GM12891 (cell line): Measurements from ENCODE around the gene ADAMTS3.
"Not testable (repeated sequence)": the region's sequence is repeated elsewhere in the genome, so short reads cannot be mapped to it uniquely, and the experiment has no call there.

ENCODE experiments used
- DNase-seq: peaks from one replicate; pipeline ENCODE4 v3.0.0; 2011; ENCODE audit warnings: low spot score; ENCODE audit not compliant: insufficient read length
- FAIRE-seq: peaks from 2 replicates; lab custom pipeline; 2011; peaks lifted over from hg19 to GRCh38; lab: Jason Lieb, UNC
- PAX5 ChIP-seq: IDR thresholded peaks from 2 replicates; pipeline ENCODE4 v1.6.1; 2011; ENCODE audit warnings: low read length, moderate library complexity, mild to moderate bottlenecking; ENCODE audit not compliant: insufficient read depth, severe bottlenecking
- POLR2A ChIP-seq: IDR thresholded peaks from 2 replicates; pipeline ENCODE4 v1.6.1; 2011; ENCODE audit warnings: low read depth, low read length, control low read depth
- POLR2AphosphoS5 ChIP-seq: IDR thresholded peaks from 2 replicates; pipeline ENCODE4 v1.6.1; 2011; ENCODE audit warnings: low read depth, low read length, control low read depth
- POU2F2 ChIP-seq: IDR thresholded peaks from 2 replicates; pipeline ENCODE4 v1.6.1; 2011; ENCODE audit warnings: low read depth, mild to moderate bottlenecking, control low read depth, low read length, moderate library complexity
- SPI1 ChIP-seq: IDR thresholded peaks from 2 replicates; pipeline ENCODE4 v1.6.1; 2011; ENCODE audit warnings: low read depth, low read length, control low read depth
- TAF1 ChIP-seq: IDR thresholded peaks from 2 replicates; pipeline ENCODE4 v1.6.1; 2011; ENCODE audit warnings: low read depth, low read length, control low read depth

ADAMTS3 gene

GRCh38 chr4:72448231-72448630 lies 120.8 kb downstream of the ADAMTS3 start:
- DNase-seq (no peak), FAIRE-seq (no peak)
- TF ChIP-seq PAX5 (no peak), TAF1 (no peak), POLR2A (no peak), POLR2AphosphoS5 (no peak), POU2F2 (no peak), SPI1 (no peak)

- DNase-seq (no peak), FAIRE-seq (no peak)
- TF ChIP-seq POLR2AphosphoS5 (no peak), POU2F2 (no peak)
Measured at GRCh38 chr4:72446353-72447055, 122.5 kb downstream of the ADAMTS3 start.

GRCh38 chr4:72444092-72444491 lies 124.9 kb downstream of the ADAMTS3 start:
- DNase-seq: no peak
- FAIRE-seq: no peak
- TF ChIP-seq POLR2AphosphoS5 (no peak), SPI1 (no peak), POU2F2 (no peak)

- no peak for FAIRE-seq
- no peak for DNase-seq
- TF ChIP-seq TAF1 (no peak), SPI1 (no peak), POU2F2 (no peak), POLR2AphosphoS5 (no peak), POLR2A (no peak), PAX5 (no peak)
Measured at GRCh38 chr4:72442715-72443114, 126.3 kb downstream of the ADAMTS3 start.

GRCh38 chr4:72442147-72442546 lies 126.9 kb downstream of the ADAMTS3 start:
- TF ChIP-seq POLR2AphosphoS5 (no peak), SPI1 (no peak), TAF1 (no peak), POLR2A (no peak), PAX5 (no peak), POU2F2 (no peak)
- DNase-seq (no peak), FAIRE-seq (no peak)

GRCh38 chr4:72440386-72440785 lies 128.6 kb downstream of the ADAMTS3 start:
- no peak for FAIRE-seq
- TF ChIP-seq POLR2A (no peak), SPI1 (no peak)
- no peak for DNase-seq

- FAIRE-seq (no peak), DNase-seq (no peak)
- TF ChIP-seq SPI1 (no peak), POU2F2 (no peak), PAX5 (no peak), TAF1 (no peak), POLR2AphosphoS5 (no peak), POLR2A (no peak)
Measured at GRCh38 chr4:72432975-72433374, 136.0 kb downstream of the ADAMTS3 start.

- no peak for FAIRE-seq
Measured at GRCh38 chr4:72432282-72432681, 136.7 kb downstream of the ADAMTS3 start.

GRCh38 chr4:72430988-72431387 lies 138.0 kb downstream of the ADAMTS3 start:
- DNase-seq (no peak), FAIRE-seq (no peak)
- TF ChIP-seq SPI1 (no peak), POLR2AphosphoS5 (no peak), TAF1 (no peak), POU2F2 (no peak), PAX5 (no peak), POLR2A (no peak)

More at GRCh38 chr4:72432282-72432681, 136.7 kb downstream of the ADAMTS3 start:
- TF ChIP-seq POU2F2 (no peak), SPI1 (no peak)
- DNase-seq: no peak

- DNase-seq: no peak
- TF ChIP-seq SPI1: no peak
- no peak for TF ChIP-seq PAX5
- no peak for TF ChIP-seq POU2F2
- TF ChIP-seq TAF1: no peak
- no peak for TF ChIP-seq POLR2A
- no peak for TF ChIP-seq POLR2AphosphoS5
- no peak for FAIRE-seq
Measured at GRCh38 chr4:72430050-72430449, 139.0 kb downstream of the ADAMTS3 start.

- DNase-seq (no peak), FAIRE-seq (no peak)
- no peak for TF ChIP-seq POLR2AphosphoS5
Measured at GRCh38 chr4:72429397-72429889, 139.6 kb downstream of the ADAMTS3 start.

- TF ChIP-seq POU2F2 (no peak), POLR2AphosphoS5 (no peak), SPI1 (no peak), PAX5 (no peak), TAF1 (no peak), POLR2A (no peak)
- FAIRE-seq (no peak), DNase-seq (no peak)
Measured at GRCh38 chr4:72427057-72427456, 142.0 kb downstream of the ADAMTS3 start.

GRCh38 chr4:72425908-72426307 lies 143.1 kb downstream of the ADAMTS3 start:
- DNase-seq, FAIRE-seq: not testable (repeated sequence)
